Stimulated activated CD8-positive, alpha-beta memory T cell treated with anti-CD3 and anti-CD28 coated beads, Interleukin-2, amount 100 ng/mL, for 48 hours (primary cell): Measurements from ENCODE around the gene CYP2F1.
"Not testable (repeated sequence)": the region's sequence is repeated elsewhere in the genome, so short reads cannot be mapped to it uniquely, and the experiment has no call there.

ENCODE experiments used
- DNase-seq, 2 donors: peaks; one replicate each; pipeline ENCODE4 v3.0.0-alpha.2; 2020; ENCODE audit warnings: low read depth in 2 of 2

The CYP2F1 gene, protein sequence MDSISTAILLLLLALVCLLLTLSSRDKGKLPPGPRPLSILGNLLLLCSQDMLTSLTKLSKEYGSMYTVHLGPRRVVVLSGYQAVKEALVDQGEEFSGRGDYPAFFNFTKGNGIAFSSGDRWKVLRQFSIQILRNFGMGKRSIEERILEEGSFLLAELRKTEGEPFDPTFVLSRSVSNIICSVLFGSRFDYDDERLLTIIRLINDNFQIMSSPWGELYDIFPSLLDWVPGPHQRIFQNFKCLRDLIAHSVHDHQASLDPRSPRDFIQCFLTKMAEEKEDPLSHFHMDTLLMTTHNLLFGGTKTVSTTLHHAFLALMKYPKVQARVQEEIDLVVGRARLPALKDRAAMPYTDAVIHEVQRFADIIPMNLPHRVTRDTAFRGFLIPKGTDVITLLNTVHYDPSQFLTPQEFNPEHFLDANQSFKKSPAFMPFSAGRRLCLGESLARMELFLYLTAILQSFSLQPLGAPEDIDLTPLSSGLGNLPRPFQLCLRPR

DNA sequence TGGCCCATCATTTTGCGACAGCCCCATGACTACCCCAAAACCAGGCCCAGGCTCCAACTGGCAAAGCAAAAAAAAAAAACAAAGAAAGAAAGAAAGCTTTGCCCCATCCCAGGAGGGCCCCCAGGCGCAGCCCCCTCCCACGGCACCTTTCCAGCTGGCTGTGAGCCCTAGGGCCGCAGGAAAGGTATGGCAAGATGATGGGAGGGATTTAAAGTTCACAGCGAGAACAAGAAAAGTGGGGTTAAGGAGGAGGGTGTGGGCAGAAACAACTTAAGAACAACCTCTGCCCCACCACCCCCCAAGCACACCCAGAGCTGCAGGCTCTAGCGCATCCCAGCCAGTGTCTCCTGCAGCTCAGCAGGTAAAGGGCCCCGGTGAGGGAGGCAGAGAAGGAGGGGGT, at the start of gene CYP2F1:
TSS of gene CYP2F1 (plus strand) at position 301 of the 400 bp plus-strand sequence. CDS start 1,757 bp downstream, outside the sequence.
- no peak for DNase-seq

DNA sequence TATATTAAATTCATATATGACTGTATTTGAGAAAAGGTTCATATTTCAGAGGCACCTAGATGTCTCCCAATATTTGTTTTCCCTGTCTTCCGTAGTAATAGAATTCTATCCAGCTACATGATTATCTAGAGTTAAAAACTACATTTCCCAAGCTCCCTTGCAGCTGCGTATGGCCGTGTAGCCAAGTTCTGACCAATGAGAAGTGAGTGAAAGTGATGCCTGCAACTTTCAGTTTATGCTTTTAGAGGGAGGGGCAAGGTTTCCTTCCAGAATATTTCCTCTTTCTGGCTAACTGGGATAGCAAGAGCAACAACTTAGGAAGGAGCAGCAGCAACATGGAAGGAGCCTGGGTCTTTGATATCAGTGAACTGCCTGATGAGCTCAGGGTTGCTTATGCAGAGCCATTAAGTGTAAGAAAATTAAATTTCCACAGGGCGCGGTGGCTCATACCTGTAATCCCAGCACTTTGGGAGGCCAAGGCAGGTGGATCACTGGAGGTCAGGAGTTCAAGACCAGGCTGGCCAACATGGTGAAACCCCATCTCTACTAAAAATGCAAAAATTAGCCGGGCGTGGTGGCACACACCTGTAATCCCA, 49.2 kb upstream of the CYP2F1 start:
- DNase-seq: no peak

DNA sequence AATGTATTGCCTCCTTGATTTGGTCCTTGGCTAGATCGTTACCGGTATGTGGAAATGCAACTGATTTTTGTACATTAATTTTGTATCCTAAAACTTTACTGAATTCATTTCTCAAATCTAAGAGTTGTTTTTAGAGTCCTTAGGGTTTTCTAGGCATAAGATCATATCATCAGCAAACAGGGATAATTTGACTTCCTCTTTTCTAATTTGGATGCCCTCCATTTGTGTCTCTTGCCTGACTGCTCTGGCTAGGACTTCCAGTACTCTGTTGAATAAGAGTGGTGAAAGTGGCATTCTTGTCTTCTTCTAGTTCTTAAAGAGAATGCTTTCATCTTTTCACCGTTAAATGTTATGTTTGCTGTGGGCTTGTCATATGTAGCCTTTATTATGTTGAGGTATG, 37.9 kb upstream of the CYP2F1 start:
- no peak for DNase-seq

DNA sequence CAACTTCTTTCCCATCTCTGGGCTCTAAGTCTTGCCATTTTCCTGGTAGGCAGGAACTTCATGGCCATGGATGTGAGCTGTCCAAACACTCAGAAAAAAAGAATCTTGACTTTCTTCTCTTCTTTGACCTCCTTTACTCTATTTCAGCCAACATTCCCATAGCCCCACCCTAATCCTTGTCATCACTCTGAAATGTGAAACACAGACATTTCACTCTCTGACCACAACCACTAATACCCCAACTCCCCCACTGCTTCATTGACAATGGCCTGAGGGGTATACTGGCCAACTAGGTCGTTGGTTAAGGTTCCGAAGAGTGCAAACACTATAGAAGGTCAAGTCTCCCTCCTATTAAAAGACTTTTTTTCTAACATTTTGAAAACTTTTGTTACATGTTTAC, 30.7 kb upstream of the CYP2F1 start:
- DNase-seq: no peak

DNA sequence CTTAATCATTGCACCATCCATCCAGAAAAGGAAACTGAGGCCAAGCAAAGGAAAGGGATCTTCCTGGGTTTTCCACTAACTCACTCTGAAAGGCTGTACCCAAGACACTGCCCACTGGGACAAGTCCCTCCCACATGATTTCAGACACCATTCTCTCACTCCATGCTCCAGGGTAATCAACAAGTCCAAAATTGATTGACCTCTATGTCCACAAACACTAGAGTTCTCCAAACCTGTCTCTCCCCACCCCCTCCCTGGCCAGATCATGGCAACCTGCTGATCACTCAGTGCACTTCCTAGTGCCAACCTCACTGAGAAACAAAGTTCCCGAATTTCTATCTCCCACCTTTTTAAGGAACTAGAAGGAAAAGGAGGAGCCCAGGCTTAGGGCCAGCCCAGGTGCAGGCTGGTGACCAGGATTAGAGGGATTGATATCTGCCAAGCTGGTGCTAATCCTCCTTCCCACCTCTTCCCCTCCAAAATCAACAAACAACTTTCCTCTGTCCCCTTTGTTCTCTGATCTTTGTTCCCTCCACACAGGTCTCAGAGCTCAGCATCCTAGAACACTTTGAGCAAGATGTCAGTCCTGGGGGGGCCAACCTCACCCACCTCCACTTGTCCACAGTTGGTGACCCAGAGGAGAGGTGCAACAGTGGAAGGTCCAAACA, 28.4 kb upstream of the CYP2F1 start:
- no peak for DNase-seq

DNA sequence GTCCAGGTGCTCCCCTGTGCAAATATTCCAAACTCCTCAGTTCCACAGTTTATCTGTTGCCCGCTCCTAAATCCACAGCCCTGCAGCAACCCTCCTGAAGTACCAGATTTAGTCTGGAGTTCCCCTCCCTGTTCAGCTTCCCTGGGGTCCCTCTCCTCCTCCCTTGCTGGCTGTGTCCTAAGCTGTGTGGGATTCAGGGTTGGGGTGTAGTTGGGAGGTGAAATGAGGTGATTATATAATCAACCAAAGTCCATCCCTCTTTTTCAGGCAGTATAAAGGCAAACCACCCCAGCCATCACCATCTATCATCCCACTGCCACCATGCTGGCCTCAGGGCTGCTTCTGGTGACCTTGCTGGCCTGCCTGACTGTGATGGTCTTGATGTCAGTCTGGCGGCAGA, 26.1 kb upstream of the CYP2F1 start, which contains the start of gene CYP2A13:
TSS of gene CYP2A13 (plus strand) at position 301 of the 400 bp plus-strand sequence. CDS start at position 322, 21 bp downstream.
- DNase-seq: no peak

DNA sequence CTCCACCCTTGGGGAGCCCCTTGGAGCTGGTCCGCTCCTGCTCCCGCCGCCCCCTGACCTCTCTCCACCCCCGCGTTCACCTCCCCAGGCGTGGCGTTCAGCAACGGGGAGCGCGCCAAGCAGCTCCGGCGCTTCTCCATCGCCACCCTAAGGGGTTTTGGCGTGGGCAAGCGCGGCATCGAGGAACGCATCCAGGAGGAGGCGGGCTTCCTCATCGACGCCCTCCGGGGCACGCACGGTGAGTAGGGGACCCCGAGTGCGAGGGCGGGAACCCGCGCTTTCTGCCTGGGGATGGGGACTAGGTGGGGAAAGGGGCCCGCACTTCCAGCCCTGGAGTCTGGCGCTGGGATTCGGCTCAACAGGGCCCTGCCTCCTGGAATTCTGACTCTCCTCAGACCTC, 24.3 kb upstream of the CYP2F1 start:
- no peak for DNase-seq

DNA sequence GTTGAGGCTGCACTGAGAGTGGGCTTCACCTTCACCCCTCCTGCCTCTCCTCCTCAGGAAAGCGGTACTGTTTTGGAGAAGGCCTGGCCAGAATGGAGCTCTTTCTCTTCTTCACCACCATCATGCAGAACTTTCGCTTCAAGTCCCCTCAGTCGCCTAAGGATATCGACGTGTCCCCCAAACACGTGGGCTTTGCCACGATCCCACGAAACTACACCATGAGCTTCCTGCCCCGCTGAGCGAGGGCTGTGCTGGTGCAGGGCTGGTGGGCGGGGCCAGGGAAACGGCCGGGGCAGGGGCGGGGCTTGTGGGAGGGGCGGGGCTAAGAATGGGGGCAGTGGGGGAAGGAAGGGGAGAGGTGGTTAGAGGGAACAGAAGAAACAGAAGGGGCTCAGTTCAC, 18.5 kb upstream of the CYP2F1 start:
- no peak for DNase-seq

DNA sequence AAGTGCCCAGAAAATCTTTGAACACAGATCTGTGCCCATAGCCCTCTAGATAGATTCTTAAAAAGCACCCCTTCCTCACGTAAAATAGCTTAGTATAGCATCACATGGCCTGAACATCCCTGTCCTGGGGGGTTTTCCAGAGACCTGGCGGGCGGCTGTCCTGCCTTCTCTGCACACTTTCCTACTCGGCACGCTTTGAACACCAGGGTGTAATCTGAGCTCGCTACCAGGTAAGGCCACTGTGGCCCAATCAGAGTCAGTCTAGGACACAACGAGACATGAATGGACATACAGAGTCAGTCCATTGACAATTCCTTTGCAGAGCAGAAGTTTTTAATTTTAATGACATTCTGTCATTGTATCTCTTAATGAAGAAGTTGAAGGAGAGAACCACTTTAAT, 17.9 kb upstream of the CYP2F1 start:
- no peak for DNase-seq

DNA sequence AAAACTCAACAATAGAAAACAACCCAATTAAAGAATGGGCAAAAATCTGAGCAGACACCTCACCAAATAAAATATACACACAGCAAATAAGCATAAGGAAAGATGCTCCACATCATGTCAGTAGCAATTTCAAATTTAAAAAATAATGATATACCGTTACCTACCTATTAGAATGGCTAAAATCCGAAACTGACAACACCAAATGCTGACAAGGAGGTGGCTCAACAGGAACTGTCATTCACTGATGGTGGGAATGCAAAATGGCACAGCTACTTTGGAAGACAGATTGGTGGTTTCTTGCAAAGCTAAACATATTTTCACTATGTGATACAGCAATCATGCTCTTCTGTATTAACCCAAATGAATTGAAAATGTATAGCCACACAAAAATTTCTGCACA, 16.9 kb upstream of the CYP2F1 start:
- no peak for DNase-seq

DNA sequence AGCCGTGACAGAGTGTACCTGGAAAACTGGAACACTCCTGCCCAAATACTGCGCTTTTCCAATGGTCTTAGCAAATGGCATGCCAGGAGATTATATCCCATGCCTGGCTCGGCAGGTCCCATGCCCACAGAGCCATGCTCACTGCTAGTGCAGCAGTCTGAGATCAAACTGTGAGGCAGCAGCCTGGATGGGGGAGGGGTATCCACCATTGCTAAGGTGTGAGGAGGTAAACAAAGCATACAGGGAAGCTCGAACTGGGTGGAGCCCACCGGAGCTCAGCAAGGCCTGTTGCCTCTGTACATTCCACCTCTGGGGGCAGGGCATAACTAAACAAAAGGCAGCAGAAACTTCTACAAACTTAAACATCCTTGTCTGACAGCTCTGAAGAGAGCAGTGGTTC, 15.5 kb upstream of the CYP2F1 start:
- DNase-seq: no peak

DNA sequence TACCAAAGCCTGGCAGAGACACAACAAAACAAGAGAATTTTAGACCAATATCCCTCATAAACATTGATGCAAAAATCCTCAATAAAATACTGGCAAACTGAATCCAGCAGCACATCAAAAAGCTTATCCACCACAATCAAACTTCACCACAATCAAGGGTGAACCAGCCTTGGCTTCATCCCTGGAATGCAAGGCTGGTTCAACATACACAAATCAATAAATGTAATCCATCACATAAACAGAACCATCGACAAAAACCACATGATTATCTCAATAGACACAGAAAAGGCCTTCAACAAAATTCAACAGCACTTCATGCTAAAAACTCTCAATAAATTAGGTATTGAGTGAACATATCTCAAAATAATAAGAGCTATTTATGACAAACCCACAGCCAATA, 12.0 kb upstream of the CYP2F1 start:
- not testable (repeated sequence) for DNase-seq

DNA sequence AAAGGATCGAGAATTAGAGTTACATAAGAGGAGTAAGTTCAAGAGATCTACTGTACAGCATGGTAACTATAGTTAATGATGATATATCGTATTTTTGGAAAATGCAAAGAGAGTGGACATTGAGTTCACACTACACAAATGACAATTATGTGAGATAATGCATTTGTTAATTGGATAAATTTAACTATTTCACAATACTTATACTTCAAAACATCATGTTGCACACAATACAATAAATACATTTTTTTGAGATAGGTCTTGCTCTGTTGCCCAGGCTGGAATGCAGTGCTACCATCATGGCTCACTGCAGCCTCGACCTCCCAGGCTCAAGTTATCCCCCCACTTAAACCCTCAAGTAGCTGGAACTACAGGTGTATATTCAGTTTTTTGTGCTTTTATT, 8.1 kb upstream of the CYP2F1 start:
- DNase-seq: no peak

DNA sequence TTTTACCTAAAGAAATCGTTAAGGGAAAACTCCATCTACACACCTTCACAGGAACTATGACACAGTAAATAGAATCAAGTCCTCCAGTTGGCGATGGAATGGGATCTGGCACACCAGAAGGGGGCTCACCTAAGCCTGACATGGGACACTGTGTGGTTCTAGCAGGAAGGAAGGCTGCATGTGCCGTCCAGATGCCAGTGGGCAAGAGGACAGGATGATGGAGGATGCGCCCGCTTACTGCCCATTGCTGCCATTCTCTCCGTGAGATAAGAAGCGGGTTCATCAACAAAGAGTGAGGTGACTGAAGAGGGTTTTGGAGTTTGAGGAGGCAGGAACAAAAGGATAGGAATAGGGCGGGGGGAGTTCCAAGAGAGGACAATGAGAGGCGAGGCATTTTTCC, 2.9 kb upstream of the CYP2F1 start:
- no peak for DNase-seq

DNA sequence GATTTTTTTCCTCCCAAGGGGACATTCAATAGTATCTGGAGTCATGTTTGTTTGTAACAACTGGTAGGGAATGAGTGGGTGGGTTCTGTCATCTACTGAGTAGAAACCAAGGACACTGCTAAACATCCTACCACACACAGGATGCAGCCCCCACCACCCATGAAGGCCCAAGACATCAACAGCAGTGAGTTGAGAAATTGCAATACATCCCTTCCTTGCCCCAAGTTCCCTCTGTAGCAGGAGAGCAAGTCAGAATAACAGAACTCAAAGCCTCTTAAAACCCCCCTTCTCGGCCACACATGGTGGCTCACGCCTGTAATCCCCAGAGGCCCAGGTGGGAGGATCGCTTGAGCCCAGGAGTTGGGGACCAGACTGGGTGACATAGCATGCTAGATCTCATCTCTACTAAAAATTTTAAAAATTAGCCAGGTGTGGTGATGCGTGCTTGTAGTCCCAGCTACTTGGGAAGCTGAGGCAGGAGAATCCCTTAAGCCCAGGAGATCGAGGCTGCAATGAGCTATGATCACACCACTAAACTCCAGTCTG, 2.4 kb upstream of the CYP2F1 start:
- DNase-seq: no peak

DNA sequence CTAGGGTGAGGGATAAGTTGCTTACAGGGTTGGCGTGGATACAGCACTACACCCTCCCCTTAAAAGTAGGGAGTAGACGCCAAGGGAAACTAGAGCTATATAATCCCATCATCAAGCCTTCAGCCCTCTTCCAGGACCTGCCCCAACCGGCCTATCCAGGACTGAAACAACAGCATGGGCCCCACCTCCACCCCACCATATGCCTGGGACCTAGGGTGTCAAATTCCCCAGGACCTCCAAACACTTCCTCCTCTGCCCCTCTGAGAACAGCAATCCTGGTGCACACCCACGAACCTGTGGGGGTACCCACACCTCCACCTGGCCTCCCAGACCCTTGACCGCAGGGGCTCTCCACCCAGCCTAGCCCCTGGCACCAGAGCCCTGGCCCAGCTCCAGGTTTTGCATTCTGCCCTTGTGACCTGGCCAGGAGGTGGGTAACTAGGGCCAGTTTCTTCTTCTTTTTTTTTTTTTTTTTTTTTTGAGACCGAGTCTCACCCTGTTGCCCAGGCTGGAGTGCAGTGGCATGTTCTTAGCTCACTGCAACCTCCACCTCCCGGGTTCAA, 1.4 kb upstream of the CYP2F1 start:
- DNase-seq: no peak

DNA sequence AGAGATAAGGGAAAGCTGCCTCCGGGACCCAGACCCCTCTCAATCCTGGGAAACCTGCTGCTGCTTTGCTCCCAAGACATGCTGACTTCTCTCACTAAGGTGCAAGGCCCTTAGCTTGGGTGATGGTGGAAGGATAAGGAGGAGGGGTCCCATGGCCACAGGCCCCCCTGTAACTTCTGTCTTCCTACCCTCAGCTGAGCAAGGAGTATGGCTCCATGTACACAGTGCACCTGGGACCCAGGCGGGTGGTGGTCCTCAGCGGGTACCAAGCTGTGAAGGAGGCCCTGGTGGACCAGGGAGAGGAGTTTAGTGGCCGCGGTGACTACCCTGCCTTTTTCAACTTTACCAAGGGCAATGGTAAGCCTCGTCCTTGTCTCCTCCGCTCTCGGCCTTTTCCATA, 2.0 kb downstream of the CYP2F1 start:
- no peak for DNase-seq

DNA sequence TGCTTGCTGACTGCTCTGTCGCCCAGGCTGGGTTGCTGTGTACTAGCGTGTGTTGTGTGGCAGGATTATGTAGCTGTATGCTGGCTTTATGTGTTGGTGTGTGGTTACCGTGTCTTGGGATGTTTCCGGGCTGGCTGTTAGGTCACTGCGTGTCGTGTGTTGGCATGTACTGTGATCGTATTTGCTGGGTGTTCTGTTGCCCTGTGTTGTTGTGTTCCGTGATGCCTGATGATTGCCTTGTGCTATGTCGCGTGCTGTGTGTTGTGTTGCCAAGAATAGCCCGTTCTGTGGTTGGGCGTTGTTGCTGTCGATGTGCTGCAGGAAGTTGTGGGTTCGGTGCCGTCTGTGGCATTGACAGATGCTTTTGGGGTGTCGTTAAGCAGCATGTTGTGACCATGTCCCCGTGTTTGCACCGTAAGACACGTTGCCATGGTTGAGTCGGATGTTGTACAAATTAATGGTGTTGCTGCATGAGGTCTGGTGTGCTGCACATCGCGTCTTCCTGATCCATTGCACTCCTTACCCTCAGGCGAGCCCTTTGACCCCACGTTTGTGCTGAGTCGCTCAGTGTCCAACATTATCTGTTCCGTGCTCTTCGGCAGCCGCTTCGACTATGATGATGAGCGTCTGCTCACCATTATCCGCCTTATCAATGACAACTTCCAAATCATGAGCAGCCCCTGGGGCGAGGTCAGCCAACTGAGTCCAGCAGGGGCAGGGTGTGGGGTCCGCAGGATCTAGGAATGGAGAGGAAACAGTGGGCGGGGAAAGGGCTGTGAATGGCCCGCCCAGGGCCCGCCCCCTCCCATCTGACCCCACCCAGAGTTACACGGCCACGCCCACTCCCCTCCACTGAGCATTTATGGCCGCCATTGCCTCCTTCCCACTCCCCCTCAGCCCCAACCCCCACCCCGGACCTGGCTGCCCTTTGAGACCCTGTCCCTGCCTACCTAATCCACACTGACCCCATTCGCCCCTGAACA, 7.0 kb downstream of the CYP2F1 start:
- peak; percentile 7 to 22 for DNase-seq

DNA sequence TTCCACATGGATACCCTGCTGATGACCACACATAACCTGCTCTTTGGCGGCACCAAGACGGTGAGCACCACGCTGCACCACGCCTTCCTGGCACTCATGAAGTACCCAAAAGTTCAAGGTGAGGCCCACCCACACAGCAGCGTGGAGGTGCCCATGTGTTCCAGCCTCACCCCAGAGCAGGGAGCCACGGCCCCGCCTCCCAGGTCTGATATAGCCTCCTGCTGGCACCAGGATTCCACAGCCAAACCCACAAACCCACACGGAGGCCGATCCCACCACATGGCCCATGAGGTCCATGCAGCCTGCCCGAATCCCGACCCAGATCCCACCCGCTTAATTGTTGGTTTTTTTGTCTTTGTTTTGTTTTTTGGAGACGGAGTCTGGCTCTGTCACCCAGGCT, 8.6 kb downstream of the CYP2F1 start:
- DNase-seq: not testable (repeated sequence)

DNA sequence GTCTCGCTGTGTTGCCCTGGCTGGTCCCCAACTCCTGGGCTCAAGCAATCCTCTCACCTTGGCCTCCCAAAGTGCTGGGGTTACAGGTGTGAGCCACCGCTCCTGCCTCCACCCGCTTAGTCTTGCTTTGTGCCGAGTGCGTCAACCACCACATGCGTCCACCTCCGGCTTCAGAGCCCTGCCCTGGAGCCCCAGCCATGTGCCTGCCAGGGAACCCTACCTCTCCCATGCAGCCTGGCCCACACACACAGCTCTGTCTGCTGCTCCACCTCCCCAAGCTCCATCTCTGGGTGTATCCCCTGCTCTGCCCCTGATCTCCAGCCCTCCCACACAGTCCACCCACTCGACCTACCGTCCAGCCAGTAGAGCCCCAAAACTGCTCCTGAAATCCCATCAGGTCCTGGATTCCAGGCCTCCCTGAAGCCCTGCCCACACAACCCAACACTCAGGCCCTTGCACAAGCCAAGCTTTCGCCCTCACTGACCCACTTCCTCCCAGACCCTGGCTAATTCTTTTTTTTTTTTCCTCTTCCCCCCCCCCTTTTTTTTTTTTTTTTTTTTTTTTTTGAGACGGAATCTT, 9.6 kb downstream of the CYP2F1 start:
- no peak for DNase-seq
